HG03558 (cell line): ENCODE data around the gene CEP85.

Source experiments
- ATAC-seq: cut with Tn5 transposase; IDR thresholded peaks from one replicate; pipeline ENCODE4 v1.9.1; 2021; ENCODE audit warnings: moderate number of reproducible peaks; ENCODE audit not compliant: unreplicated experiment; ENCODE audit errors: extremely low read depth

Gene CEP85, protein sequence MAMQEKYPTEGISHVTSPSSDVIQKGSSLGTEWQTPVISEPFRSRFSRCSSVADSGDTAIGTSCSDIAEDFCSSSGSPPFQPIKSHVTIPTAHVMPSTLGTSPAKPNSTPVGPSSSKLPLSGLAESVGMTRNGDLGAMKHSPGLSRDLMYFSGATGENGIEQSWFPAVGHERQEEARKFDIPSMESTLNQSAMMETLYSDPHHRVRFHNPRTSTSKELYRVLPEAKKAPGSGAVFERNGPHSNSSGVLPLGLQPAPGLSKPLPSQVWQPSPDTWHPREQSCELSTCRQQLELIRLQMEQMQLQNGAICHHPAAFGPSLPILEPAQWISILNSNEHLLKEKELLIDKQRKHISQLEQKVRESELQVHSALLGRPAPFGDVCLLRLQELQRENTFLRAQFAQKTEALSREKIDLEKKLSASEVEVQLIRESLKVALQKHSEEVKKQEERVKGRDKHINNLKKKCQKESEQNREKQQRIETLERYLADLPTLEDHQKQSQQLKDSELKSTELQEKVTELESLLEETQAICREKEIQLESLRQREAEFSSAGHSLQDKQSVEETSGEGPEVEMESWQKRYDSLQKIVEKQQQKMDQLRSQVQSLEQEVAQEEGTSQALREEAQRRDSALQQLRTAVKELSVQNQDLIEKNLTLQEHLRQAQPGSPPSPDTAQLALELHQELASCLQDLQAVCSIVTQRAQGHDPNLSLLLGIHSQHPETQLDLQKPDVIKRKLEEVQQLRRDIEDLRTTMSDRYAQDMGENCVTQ

DNA sequence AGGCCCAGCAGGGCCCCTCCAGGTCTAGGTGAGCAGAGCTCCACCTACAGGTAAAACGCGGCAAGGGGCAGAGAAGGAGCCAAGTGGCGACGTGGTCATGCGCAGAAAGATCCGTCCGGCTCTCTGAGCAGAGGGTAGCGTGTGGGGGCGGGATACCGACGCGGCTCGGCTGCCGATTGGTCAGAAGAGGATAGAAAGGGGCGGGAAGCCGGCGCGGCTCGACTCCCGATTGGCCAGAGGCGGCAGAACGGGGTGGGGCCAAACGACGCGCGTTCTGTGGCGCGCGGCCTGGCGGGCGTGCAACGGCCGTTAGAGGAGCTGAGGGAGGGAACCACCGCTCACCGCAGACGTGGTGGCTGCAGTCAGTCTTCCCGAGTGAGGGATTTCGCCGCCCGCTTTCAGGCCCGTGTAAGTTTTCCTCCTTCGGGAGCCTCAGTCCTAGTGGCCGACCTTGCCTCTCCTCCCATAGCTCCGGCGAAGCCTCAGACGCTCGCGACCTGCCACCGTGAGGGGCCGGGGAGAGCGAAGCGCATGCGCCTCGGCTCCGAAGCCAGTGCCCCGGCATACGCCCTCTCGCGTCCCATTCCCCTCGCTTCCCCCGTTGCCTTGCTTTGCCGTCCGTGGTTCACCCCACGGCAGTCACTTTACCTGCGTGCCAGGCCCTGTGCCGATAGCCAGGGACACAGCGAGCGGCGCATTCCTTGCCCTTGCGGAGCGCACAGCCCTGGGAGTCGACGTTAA, at the start of gene CEP85:
TSS of gene CEP85 (plus strand) at position 298 of the 741 bp plus-strand sequence. CDS start 5,584 bp downstream, outside the sequence.
- peak; percentile 68 for ATAC-seq

DNA sequence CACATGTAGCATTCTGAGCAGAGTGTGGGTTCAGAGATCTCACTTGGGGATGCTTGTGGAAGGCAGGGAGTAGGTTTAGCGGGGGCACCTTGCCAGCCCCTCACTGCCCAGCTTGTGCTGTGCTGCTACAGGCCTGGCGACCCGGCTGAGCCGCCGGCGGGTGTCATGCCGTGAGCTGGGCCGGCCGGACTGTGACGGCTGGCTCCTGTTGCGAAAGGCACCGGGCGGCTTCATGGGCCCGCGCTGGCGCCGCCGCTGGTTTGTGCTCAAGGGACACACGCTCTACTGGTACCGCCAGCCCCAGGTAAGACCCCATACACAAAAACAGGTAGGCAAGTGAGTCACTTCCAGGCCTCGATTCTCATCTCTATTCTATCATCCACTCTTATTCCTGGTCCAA, 49.1 kb upstream of the CEP85 start:
- no peak for ATAC-seq

DNA sequence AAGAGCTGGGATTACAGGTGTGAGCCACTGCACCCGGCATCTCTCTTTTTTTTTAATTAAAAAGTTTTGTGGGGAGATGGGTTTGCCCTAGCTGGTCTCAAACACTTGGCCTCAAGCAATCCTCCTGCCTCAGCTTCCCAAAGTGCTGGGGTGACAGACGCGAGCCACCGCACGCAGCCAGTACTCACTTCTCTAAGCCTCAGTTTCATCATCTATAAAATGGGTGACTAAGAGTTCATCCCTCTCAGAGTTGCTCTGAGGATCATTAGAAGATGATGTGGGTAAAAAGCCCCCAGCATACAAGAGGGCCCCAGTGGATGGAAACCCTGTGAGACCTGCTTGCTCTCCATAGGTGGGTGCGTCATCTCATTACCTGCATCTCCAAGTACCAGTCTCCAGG, 46.1 kb upstream of the CEP85 start:
- ATAC-seq = no peak

DNA sequence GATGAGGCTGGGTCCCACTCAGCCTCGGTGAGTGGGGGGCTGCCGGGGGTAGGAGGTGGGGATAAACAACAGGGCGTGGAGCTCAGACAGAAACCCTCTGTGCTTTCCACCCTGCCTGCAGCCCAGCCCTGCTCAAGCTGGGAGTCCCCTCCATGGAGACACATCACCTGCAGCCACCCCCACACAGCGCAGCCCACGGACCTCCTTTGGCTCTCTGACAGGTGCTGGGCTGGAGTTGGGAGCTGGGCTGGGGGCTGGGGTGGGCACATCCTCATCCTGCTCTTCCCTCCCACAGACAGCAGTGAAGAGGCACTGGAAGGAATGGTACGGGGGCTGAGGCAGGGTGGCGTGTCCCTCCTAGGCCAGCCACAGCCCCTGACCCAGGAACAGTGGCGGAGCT, 45.5 kb upstream of the CEP85 start:
- no peak for ATAC-seq

DNA sequence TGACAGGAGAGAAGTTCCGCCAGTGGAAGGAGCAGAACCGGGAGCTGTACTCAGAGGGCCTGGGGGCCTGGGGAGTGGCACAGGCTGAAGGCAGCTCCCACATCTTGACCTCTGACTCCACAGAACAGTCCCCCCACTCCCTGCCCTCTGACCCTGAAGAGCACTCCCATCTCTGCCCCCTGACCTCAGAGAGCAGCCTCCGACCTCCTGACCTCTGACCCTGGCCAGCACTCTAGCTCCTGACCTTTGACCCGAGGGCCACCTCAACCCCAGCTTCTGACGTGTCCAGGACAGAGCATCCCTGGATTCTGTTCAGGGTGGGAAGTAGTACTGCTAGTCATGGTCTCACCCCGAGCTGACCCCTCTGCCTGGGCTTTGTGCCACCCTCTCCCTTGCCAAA, 44.7 kb upstream of the CEP85 start:
- ATAC-seq = no peak

DNA sequence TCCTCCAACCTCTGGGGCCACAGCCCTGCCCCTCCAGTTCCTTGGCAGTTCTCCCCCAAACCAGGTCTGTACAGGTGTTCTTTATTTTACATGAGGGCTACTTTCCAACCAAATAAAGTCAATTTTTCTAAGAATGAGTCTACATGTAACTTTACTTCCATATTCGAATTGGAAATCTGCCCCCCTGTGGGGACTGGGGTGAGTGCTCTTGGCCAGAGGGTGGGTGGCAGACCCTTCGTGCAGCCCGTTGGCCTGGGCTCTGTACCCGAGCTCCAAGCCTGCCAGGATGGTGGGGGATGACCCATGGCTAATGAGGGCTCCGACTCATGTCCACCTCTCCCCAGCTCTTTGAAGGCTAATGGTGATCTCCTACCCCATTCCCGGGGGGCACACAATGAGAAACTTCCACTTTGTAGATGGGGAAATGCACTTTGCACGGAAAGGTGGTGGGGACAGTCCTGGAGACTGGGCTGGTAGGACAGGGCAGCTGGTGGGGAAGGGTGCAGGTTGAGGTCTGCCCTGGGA, 44.2 kb upstream of the CEP85 start:
- ATAC-seq = no peak

DNA sequence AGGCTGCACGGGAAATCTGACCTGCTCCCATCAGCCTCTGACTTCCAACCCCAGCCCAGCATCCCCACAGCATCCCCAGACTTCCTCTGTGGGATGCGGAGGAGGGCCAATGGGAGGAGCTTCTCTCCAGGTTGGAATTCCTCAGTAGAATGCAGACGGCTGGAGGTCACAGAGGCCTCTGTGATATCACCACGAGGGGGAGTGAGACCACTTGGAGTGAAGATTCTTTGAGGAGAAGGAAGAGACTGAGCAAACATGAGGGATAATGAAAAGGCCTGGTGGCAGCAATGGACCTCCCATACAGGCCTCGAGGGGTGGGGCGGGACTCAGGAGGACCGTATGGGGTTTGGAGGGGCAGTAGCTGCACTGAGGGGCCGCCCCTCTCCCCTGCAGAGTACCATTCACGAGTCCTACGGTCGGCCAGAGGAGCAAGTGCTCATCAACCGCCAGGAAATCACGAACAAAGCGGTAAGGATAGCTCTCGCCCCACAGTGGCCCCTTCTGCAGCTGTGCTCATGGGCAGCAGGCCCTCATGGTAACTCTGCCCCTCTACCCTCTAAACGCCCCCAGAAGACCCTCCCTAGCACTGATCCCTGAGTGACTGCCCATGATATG, 43.5 kb upstream of the CEP85 start, which contains the start of gene CATSPER4:
TSS of gene CATSPER4 (plus strand) at position 230 of the 615 bp plus-strand sequence. CDS start at position 256, 26 bp downstream.
- ATAC-seq = no peak

DNA sequence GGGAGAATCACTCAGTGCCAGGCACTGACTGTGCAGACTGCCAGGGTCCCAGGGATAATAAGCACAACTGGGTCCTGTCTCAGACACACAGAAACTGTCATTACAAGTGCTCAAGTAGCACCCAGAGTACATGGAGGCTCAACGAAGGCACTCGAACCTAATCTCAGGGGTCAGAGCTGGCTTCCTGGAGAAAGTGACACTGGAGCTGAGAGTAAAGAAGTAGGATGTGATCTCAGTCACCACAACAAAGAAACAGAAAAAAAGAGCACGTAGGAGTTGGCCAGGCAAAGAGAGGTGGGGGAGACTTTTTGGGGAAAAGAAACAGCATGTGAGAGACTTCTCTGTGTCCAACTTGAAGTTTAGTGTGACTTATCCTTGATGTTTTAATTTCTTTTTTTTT, 42.3 kb upstream of the CEP85 start:
- no peak for ATAC-seq

DNA sequence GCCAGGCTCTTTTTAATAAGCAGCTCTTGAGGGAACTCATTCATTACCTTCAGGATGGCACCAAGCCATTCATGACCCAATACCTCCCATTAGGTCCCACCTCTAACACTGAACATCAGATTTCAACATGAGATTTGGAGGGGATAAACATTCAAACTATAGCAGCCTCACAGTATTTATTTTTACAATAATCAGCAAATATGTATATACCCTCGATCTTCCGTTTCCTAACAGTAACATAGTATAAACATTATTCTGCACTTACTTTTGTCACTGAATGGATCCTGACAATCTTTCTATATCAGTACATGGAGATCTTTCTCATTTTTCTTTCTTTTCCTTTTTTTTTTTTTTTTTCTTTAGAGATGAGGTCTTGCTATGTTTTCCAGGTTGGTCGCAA, 38.2 kb upstream of the CEP85 start:
- no peak for ATAC-seq

DNA sequence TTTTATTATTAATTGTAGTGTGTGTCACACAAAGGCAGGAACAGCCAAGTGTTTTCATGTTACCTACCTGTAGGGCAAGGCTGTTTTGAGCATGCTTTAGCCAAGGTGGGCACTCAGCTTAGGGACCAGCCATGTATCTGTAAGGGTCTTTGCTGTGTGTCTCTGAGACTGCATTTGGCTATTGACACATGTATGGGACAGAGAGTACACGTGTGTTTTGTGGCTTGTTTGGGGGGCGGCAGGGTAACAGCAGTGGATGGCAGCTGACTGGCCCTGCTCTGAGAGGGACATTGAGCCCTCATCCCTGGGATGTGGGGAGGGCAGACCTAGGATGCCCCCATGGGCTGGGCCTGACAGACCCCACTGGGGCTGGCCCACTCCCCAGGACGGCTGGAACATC, 36.7 kb upstream of the CEP85 start:
- ATAC-seq = no peak

DNA sequence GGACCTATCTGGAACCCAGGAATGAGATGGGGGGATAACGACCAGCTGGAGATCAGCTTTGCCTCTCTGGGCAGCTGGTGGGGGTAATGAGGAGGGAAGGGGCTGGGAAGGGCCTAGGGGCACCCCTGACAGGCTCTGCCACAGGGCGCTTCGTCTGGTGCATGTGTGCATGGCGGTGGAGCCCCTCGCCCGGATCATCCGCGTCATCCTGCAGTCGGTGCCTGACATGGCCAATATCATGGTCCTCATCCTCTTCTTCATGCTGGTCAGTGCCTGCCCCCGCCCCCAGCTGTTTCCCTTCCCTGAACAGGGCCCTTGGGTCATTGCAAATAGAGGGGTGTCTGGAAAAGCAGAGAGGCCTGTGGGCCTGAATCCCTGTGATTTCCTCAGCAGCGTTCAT, 36.2 kb upstream of the CEP85 start:
- ATAC-seq = no peak

DNA sequence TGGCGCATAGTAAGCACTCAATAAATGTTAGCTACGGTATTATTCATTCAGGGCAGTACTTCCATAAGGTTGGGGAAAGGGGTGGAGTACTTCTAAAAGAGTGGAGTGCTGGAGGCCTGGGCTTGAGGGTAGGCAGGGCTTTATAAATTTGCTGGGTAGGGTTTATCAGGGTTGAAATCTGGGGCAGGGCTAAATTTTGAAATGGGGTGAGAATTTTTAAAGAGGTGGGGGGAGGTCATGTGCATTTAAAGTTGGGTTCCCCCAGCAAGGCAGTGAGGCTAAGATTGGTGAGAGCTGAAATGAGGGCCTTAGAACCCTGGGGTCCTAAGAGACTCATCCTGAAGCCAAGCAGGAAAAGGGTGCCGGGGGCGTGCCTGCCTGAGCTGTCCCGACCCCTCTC, 33.6 kb upstream of the CEP85 start:
- no peak for ATAC-seq

DNA sequence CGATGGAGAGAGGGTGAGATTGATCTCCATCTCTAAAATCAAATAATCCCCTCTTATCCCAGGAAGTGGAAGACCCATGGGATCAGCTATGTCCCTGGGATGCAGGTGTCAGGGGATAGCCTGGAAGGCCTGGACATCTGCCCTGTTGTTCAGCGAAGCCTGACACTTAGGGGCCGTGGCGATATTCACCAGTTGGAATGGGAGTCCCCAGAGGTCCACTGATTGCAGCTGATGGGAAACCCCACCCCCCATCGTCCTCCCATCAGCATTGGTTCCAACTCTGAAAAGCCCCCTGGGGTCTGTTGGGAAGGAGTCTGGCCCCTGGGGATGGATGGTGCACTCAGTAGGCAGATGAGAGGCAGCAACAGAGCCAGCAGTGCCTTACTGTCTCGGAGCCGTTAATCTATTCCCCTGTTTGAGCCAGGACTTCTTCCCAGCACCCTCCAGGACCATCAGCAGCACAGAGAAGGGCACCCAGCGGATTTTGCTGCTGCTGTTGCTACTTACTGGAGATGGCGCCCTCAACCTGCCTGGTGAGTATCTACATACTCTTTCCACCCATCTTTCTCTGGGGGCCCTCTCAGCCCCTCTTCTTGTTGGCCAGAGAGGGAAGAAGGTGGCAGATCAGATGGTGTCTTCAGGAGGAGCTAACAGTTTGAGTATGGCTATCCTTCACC, 30.2 kb upstream of the CEP85 start:
- no peak for ATAC-seq

DNA sequence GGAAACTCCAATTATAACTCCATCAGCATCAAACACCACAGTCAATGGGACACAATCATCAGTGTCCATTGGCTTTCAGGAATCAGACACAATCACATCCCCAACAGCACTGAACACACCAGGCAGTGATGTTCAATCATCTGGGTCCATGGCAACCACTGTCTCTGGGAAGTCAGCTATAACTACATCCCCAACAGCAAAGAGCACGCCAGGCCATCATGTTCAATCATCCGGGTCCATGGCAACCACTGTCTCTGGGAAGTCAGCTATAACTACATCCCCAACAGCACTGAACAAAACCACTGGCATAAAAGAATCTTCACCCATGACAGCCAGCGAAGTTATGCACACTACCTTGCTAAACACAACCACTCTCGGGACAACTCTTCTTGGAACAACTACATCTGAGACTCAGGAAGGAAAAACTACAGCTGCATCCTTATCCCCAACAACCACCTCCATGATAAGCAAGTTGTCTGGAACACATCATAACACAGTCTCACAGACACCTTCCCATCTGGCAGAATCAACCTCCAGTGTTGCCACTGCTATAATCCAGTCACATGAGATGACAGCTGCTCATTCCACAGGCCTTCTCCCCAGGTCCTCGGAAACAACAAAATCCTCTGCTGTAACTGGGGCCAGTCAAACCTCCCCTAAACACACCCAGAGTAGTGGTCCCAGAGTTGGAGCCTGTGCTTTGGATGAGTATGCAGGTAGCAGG, 23.7 kb upstream of the CEP85 start:
- no peak for ATAC-seq

DNA sequence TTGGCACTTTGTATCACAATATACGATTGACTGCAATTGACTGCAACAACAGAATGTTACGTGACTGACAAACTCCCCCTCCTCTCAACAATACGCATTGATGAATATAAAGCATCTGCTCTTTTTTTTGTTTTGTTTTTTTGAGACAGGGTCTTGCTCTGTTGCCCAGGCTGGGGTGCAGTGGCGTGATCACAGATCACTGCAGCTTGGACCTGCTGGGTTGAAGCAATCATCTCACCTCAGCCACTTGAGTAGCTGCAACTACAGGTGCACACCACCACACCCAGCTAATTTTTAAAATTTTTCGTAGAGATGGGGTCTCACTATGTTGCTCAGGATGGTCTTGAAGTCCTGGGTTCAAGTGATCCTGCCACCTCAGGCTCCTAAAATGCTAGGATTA, 21.3 kb upstream of the CEP85 start:
- no peak for ATAC-seq

DNA sequence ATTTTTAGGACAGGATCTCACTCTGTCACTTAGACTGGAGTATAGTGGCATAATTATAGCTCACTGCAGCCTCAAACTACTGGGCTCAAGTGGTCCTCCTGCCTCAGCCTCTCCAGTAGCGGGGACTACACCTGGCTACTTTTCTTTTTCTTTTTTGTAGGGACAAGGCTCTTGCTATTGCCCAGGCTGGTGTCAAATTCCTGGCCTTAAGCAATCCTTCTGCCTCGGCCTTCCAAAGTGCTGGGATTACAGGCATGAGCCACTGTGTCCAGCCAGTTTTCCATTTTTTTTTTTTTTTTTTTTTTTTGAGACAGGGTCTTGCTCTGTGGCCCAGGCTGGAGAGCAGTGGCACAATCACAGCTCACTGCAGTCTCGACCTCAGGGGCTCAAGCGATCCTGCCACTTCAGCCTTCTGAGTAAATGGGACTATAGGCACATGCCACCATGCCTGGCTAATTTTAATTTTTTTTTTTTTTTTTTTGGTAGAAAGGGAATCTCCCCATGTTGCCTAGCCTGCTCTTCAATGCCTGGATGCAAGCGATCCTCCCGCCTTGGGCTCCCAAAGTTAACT, 20.6 kb upstream of the CEP85 start:
- no peak for ATAC-seq

DNA sequence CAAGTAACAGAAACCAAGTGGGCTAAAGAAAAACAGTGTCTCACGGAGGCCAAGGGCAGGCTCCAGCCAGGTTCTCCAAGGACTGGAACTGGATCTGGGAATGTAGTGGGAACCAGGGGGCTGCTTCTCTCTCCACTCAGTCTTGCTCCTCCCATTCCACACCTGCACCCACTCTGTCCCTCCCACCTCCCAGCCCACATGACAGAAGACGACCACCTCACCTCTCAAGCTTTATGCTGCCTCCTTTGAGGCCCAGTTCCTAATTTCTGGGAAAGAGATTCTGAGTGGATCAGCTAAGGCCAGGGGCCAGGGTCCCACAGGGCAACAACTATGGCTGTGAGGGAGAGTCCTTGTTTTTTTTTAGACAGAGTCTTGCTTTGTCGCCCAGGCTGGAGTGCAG, 18.8 kb upstream of the CEP85 start:
- no peak for ATAC-seq

DNA sequence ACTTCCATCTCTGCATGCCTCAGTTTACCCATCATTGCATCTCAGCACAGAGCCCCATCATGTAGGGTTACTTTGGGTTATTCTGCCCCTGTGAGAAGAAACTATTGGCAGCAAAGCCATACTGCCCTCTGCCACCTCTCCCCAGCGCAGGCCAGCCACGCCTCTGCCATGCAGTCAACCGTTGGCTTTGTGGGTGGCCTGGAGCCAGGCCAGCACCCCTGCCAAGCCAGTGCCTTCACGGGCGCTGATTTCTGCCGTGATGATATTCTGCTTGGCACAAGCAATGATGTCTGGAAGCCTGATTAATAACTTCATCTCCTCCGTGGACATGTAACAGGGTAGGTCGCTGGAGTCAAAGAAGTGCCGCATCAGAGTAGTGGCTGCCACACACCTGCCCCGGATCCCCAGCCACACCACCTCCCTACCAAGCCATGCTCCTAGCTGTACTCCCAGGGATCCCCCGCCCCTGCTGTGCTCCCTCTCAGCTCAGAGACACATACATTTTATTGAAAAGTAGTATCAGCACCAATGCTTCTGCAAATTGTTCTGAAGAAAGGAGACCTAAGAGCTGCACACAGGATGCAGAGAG, 15.0 kb upstream of the CEP85 start:
- ATAC-seq = no peak
